Kidney (tissue), 14 donors: ENCODE measurements around the gene HDHD2. TPM values are rescaled to one million over a fixed set of nuclear protein-coding genes. Genes with fewer than 3 reads are reported as not detected.

Experiments used
- DNase-seq, 5 donors: peaks; one replicate each; pipeline ENCODE4 v3.0.0-alpha.2; 2013 to 2020
- FAIRE-seq: peaks from 2 replicates; lab custom pipeline; 2012; peaks lifted over from hg19 to GRCh38; lab: Jason Lieb, UNC
- H3K27ac ChIP-seq, 2 donors: one replicate each; pipeline ENCODE4 v1.7.0; 2013; ENCODE audit warnings: low read depth in 2 of 2, low read length in 2 of 2, inconsistent platforms in 1 of 2
- H3K27me3 ChIP-seq: one replicate; pipeline ENCODE4 v1.7.1; 2013; ENCODE audit warnings: low read length, inconsistent platforms; ENCODE audit not compliant: control insufficient read depth, insufficient read depth
- H3K36me3 ChIP-seq, 3 donors: one replicate each; pipeline versions ENCODE4 v1.7.0 to v1.7.1; 2013; ENCODE audit warnings: low read length in 3 of 3, control low read depth in 1 of 3, inconsistent platforms in 1 of 3; ENCODE audit not compliant: insufficient read depth in 3 of 3, control insufficient read depth in 2 of 3
- H3K4me1 ChIP-seq, 3 donors: one replicate each; pipeline versions ENCODE4 v1.7.0 to v1.7.1; 2013; ENCODE audit warnings: low read length in 3 of 3, inconsistent platforms in 1 of 3, low read depth in 1 of 3; ENCODE audit not compliant: control insufficient read depth in 2 of 3, insufficient read depth in 2 of 3
- H3K4me3 ChIP-seq, 3 donors: one replicate each; pipeline versions ENCODE4 v1.7.0 to v1.8.1; 2013; ENCODE audit warnings: low read length in 3 of 3, control low read depth in 1 of 3, inconsistent platforms in 1 of 3
- H3K9ac ChIP-seq, 3 donors: one replicate each; pipeline versions ENCODE4 v1.7.0 to v1.7.1; 2013; ENCODE audit warnings: low read length in 3 of 3, control low read depth in 1 of 3, inconsistent platforms in 1 of 3
- H3K9me3 ChIP-seq, 3 donors: one replicate each; pipeline versions ENCODE4 v1.7.0 to v1.7.1; 2013; ENCODE audit warnings: low read length in 3 of 3, control low read depth in 1 of 3, inconsistent platforms in 1 of 3; ENCODE audit not compliant: control insufficient read depth in 2 of 3, insufficient read depth in 1 of 3
- intact Hi-C: fragments of 100-400 bp; cut with DNase I; formaldehyde crosslinking; loops from one replicate; pipeline ENCODE4 v1.11.1; 2022
- polyA plus RNA-seq: library from polyadenylated mRNA; stranded (reverse); fragments of 350-450 nt; fragmentation: Illumina TruSeq; extraction: RNeasy Lipid Tissue Mini Kit (QIAGEN cat#74804); gene quantifications from one replicate; pipeline ENCODE4 v1.2.3, GENCODE V29; 2014; ENCODE audit warnings: low read depth, low replicate concordance; ENCODE audit not compliant: insufficient read depth
- total RNA-seq: library from RNA; stranded (reverse); fragmentation: NEBNext Ultra II Directional; extraction: Animal tissue kit (Norgen Biotek cat#: 25700); gene quantifications from one replicate; pipeline ENCODE4 v1.2.1, GENCODE V29; 2021
- TF ChIP-seq, protein P1 (sequence below): IDR thresholded peaks from 3 replicates; pipeline ENCODE4 v1.5.1; 2012; ENCODE audit warnings: mild to moderate bottlenecking, moderate library complexity, borderline replicate concordance; ENCODE audit not compliant: insufficient read depth; ENCODE audit errors: extremely low read depth
- donor health status: control.
- donor health status: control.
- donor health status: control.
- donor health status: control.
- donor health status: control.
- donor health status: DM: yes; HTN: yes; CAD: no.
- donor health status: Normal renal cell carcinoma (clear cell type).

The HDHD2 gene
- total and polyA plus RNA-seq, 2 donors from 2014 or later: 41.0 to 46.2 TPM

- TF ChIP-seq, protein P1, sequence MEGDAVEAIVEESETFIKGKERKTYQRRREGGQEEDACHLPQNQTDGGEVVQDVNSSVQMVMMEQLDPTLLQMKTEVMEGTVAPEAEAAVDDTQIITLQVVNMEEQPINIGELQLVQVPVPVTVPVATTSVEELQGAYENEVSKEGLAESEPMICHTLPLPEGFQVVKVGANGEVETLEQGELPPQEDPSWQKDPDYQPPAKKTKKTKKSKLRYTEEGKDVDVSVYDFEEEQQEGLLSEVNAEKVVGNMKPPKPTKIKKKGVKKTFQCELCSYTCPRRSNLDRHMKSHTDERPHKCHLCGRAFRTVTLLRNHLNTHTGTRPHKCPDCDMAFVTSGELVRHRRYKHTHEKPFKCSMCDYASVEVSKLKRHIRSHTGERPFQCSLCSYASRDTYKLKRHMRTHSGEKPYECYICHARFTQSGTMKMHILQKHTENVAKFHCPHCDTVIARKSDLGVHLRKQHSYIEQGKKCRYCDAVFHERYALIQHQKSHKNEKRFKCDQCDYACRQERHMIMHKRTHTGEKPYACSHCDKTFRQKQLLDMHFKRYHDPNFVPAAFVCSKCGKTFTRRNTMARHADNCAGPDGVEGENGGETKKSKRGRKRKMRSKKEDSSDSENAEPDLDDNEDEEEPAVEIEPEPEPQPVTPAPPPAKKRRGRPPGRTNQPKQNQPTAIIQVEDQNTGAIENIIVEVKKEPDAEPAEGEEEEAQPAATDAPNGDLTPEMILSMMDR: no peak
- H3K4me1 ChIP-seq: no peaks in the 10 kb centered on the region
- no peak overlapping the region for H3K9ac ChIP-seq
- H3K27me3 ChIP-seq: no peaks in the 10 kb centered on the region
- H3K4me3 ChIP-seq: no peak overlapping the region
- FAIRE-seq (no peak), DNase-seq (no peak)
- no peak overlapping the region for H3K27ac ChIP-seq
- intact Hi-C loops: loop anchor here (10.0 kb wide), 1 partner anchor 96 kb away; no protein-coding TSS in a partner anchor
- H3K36me3 ChIP-seq: peaks cover 6 to 35% (median 21%) of the 10 kb centered on the region in 3 donors
- H3K9me3 ChIP-seq: no peaks in the 10 kb centered on the region
Observed at GRCh38 chr18:47108998-47109405, 41.3 kb downstream of the HDHD2 start.

DNA sequence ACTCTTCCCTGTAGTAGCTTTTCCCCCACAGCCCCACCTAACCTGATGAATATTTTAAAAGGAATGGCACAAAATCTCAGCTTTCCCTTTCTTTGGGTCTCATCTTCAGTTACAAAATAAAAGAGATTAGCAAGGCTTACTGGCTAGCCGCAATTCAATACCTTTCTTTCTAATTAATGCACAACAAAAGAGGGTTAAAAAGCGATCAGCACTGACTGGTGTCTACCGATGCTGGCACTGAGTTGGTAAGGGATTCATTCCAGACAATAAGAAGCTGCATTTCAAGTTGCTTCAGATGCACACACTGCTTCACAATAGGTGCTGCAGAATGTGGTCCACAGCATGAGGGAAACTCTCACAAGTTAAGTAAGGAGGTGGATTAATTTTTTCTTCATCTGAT, 41.9 kb downstream of the HDHD2 start:
- Histone ChIP-seq H3K9ac (no peak overlapping the region), H3K4me1 (no peaks in the 10 kb centered on the region), H3K27ac (no peak overlapping the region), H3K36me3 (peaks cover 6 to 31% (median 20%) of the 10 kb centered on the region in 3 donors), H3K27me3 (no peaks in the 10 kb centered on the region), H3K9me3 (no peaks in the 10 kb centered on the region), H3K4me3 (no peak overlapping the region)
- intact Hi-C loops: loop anchor here (10.0 kb wide), 1 partner anchor 96 kb away; no protein-coding TSS in a partner anchor
- DNase-seq (no peak), FAIRE-seq (no peak)
- TF ChIP-seq, protein P1: no peak

- TF ChIP-seq, protein P1: peak; percentile 73
- Histone ChIP-seq H3K36me3 (peaks cover 0 to 6% (median 6%) of the 10 kb centered on the region in 3 donors), H3K27ac (no peak overlapping the region), H3K9ac (no peak overlapping the region), H3K4me1 (no peaks in the 10 kb centered on the region), H3K27me3 (no peaks in the 10 kb centered on the region), H3K4me3 (no peak overlapping the region), H3K9me3 (no peaks in the 10 kb centered on the region)
- no peak for FAIRE-seq
- peak in 4 of 5 donors; percentile 49 to 70 (median 60) for DNase-seq
- intact Hi-C loops: loop anchor here (10.0 kb wide), 1 partner anchor 104 kb away; no protein-coding TSS in a partner anchor
Observed at GRCh38 chr18:47100212-47100831, 50.0 kb downstream of the HDHD2 start.
